Spleen (tissue), 11 donors: ENCODE results near the gene ABCC5. TPM values are rescaled to one million over a fixed set of nuclear protein-coding genes. Genes with fewer than 3 reads are reported as not detected.

Source experiments
- DNase-seq: peaks from one replicate; pipeline ENCODE4 v3.0.0-alpha.2; 2020
- H3K27ac ChIP-seq, 8 donors: fragments of 200-600 bp; sonication (generic) in 7 of 8; 1 replicate in 4 of 8; 2 replicates in 4 of 8; pipeline versions ENCODE4 v1.5.0 to v1.8.0; 2016 to 2021; ENCODE audit warnings: inconsistent platforms in 4 of 8, mild to moderate bottlenecking in 4 of 8, moderate library complexity in 1 of 8
- H3K27me3 ChIP-seq, 7 donors: fragments of 200-600 bp; sonication (generic) in 6 of 7; replicated peaks in 1 of 7; 1 replicate in 4 of 7; 2 replicates in 3 of 7; pipeline versions ENCODE4 v1.5.0 to v1.8.0; 2016 to 2021; ENCODE audit warnings: inconsistent platforms in 3 of 7, mild to moderate bottlenecking in 1 of 7
- H3K36me3 ChIP-seq, 6 donors: fragments of 200-600 bp; sonication (generic) in 5 of 6; 1 replicate in 4 of 6; 2 replicates in 2 of 6; pipeline versions ENCODE4 v1.5.0 to v1.8.0; 2016 to 2021; ENCODE audit warnings: inconsistent platforms in 2 of 6
- H3K4me1 ChIP-seq, 6 donors: fragments of 200-600 bp; sonication (generic) in 5 of 6; 1 replicate in 3 of 6; 2 replicates in 3 of 6; pipeline versions ENCODE4 v1.5.0 to v1.8.0; 2016 to 2021; ENCODE audit warnings: inconsistent platforms in 3 of 6
- H3K4me3 ChIP-seq, 8 donors: fragments of 200-600 bp; sonication (generic) in 7 of 8; 1 replicate in 4 of 8; 2 replicates in 4 of 8; pipeline versions ENCODE4 v1.5.0 to v1.8.0; 2016 to 2021; ENCODE audit warnings: inconsistent platforms in 4 of 8, mild to moderate bottlenecking in 4 of 8, moderate library complexity in 2 of 8
- H3K9me3 ChIP-seq, 8 donors: fragments of 200-600 bp; sonication (generic) in 7 of 8; 1 replicate in 4 of 8; 2 replicates in 4 of 8; pipeline versions ENCODE4 v1.5.0 to v1.8.0; 2016 to 2021; ENCODE audit warnings: inconsistent platforms in 4 of 8
- CTCF ChIP-seq, 11 experiments: fragments of 200-600 bp in 7 of 11; fragments of 450-650 bp in 4 of 11; sonication (generic) in 4 of 11; IDR thresholded peaks in 8 of 11; conservative IDR thresholded peaks in 3 of 11; 1 replicate in 7 of 11; 2 replicates in 4 of 11; pipeline versions ENCODE4 v1.4.0 to v1.8.0; 2016 to 2021; ENCODE audit warnings: antibody characterized with exemption in 11 of 11, inconsistent platforms in 4 of 11, mild to moderate bottlenecking in 1 of 11
- POLR2A ChIP-seq, 3 donors: fragments of 450-650 bp; IDR thresholded peaks; one replicate each; pipeline ENCODE4 v1.5.1; 2017; ENCODE audit warnings: antibody characterized with exemption in 3 of 3, mild to moderate bottlenecking in 1 of 3
- POLR2AphosphoS5 ChIP-seq, 3 donors: sonication (generic); formaldehyde crosslinking; IDR thresholded peaks; one replicate each; pipeline ENCODE4 v1.5.1; 2017; ENCODE audit warnings: antibody characterized with exemption in 3 of 3
- WGBS, 5 donors: extraction: QIAGEN DNeasy Blood & Tissue Kit in 3 of 5; methylation state at CpG; one replicate each; pipeline versions ENCODE4 v1.1.5 to v1.1.7; 2013 to 2018; 5-methylcytosine and 5-hydroxymethylcytosine counted together
- intact Hi-C: fragments of 100-400 bp; cut with DNase I; formaldehyde crosslinking; loops from one replicate; pipeline ENCODE4 v1.15.0; 2023; ENCODE audit warnings: low total_unique reads
- polyA plus RNA-seq, 3 donors: library from polyadenylated mRNA; stranded (reverse); fragments of 200-250 nt; gene quantifications; one replicate each; pipeline ENCODE4 v1.2.1, GENCODE V29; 2013
- total RNA-seq, 7 donors: library from RNA; depleted of rRNA in 3 of 7; stranded (reverse); fragments of >200 nt in 3 of 7; fragmentation: NEBNext Ultra II Directional in 4 of 7; extraction: Animal tissue kit (Norgen Biotek cat#: 25700) in 4 of 7; gene quantifications; one replicate each; pipeline versions ENCODE4 v1.1.0 to v1.2.1, GENCODE V29; 2016 to 2021
- donor health status: healthy with polysubstance abuse.
- donor health status: DM: no; HTN: no; CAD: no; lungs with moderate emphysema.
- donor health status: DM: no; HTN: no; CAD: no.
- donor health status: Bipolar disorder and iron deficiency.
- donor health status: healthy.
- donor health status: DM: no; HTN: no; CAD: no.
- donor health status: DM: yes; HTN: yes; CAD: no.

Gene ABCC5
- total and polyA plus RNA-seq, 10 donors: 19.6 to 112 (median 59.9) TPM

- no peak overlapping the region for H3K4me3 ChIP-seq
- peaks cover 0 to 87% (median 28%) of the 10 kb centered on the region in 6 donors for H3K36me3 ChIP-seq
- intact Hi-C loops: no loop called here
- no peak for DNase-seq
- TF ChIP-seq POLR2AphosphoS5 (IDR thresholded peaks at IDR 0.05): no peak
- no peak for TF ChIP-seq POLR2A (IDR thresholded peaks at IDR 0.05)
- no peak for TF ChIP-seq CTCF (IDR thresholded peaks at IDR 0.05 in 8 of 11, conservative IDR thresholded peaks at IDR 0.05 in 3 of 11)
- no peak overlapping the region for H3K27ac ChIP-seq
- H3K4me1 ChIP-seq: no peaks in the 10 kb centered on the region
- WGBS, 5 donors: 90 to 93% (median 91%) methylated on average over 4 of the region's 4 CpGs
- H3K9me3 ChIP-seq: no peaks in the 10 kb centered on the region
- H3K27me3 ChIP-seq: no peaks in the 10 kb centered on the region
Measured at GRCh38 chr3:183959214-183959613, 58.5 kb downstream of the ABCC5 start.

GRCh38 chr3:183958775-183959174 is 58.9 kb downstream of the ABCC5 start:
- 94 to 100% (median 96%) methylated on average over 4 of the region's 4 CpGs for WGBS, 5 donors
- H3K36me3 ChIP-seq: peaks cover 0 to 87% (median 26%) of the 10 kb centered on the region in 6 donors
- intact Hi-C loops: no loop called here
- no peak overlapping the region for H3K4me3 ChIP-seq
- no peaks in the 10 kb centered on the region for H3K9me3 ChIP-seq
- DNase-seq: no peak
- no peak overlapping the region for H3K27ac ChIP-seq
- H3K4me1 ChIP-seq: no peaks in the 10 kb centered on the region
- TF ChIP-seq CTCF (IDR thresholded peaks at IDR 0.05 in 8 of 11, conservative IDR thresholded peaks at IDR 0.05 in 3 of 11) (no peak), POLR2A (IDR thresholded peaks at IDR 0.05) (no peak), POLR2AphosphoS5 (IDR thresholded peaks at IDR 0.05) (no peak)
- no peaks in the 10 kb centered on the region for H3K27me3 ChIP-seq

GRCh38 chr3:183958226-183958625 is 59.5 kb downstream of the ABCC5 start:
- intact Hi-C loops: no loop called here
- Histone ChIP-seq H3K36me3 (peaks cover 0 to 85% (median 23%) of the 10 kb centered on the region in 6 donors), H3K4me1 (no peaks in the 10 kb centered on the region), H3K4me3 (no peak overlapping the region), H3K9me3 (no peaks in the 10 kb centered on the region), H3K27me3 (no peaks in the 10 kb centered on the region), H3K27ac (no peak overlapping the region)
- TF ChIP-seq POLR2A (IDR thresholded peaks at IDR 0.05) (no peak), CTCF (IDR thresholded peaks at IDR 0.05 in 8 of 11, conservative IDR thresholded peaks at IDR 0.05 in 3 of 11) (no peak), POLR2AphosphoS5 (IDR thresholded peaks at IDR 0.05) (no peak)
- no peak for DNase-seq
- WGBS, 5 donors: 95 to 99% (median 97%) methylated on average over 3 of the region's 3 CpGs

- Histone ChIP-seq H3K36me3 (peaks cover 0 to 85% (median 23%) of the 10 kb centered on the region in 6 donors), H3K4me1 (no peaks in the 10 kb centered on the region), H3K27ac (no peak overlapping the region), H3K4me3 (no peak overlapping the region), H3K27me3 (no peaks in the 10 kb centered on the region), H3K9me3 (no peaks in the 10 kb centered on the region)
- no peak for DNase-seq
- TF ChIP-seq POLR2AphosphoS5 (IDR thresholded peaks at IDR 0.05): no peak
- no peak for TF ChIP-seq CTCF (IDR thresholded peaks at IDR 0.05 in 8 of 11, conservative IDR thresholded peaks at IDR 0.05 in 3 of 11)
- no peak for TF ChIP-seq POLR2A (IDR thresholded peaks at IDR 0.05)
- WGBS, 5 donors: 74 to 89% (median 82%) methylated on average over 4 of the region's 4 CpGs
- intact Hi-C loops: no loop called here
Measured at GRCh38 chr3:183954875-183955274, 62.8 kb downstream of the ABCC5 start.
